Inferior parietal cortex (tissue), 1 donor: ENCODE data around the gene SPDYE17.
"Not testable (repeated sequence)": the region's sequence is repeated elsewhere in the genome, so short reads cannot be mapped to it uniquely, and the experiment has no call there.

Source experiments
- DNase-seq: peaks from one replicate; pipeline ENCODE4 v3.0.0-alpha.2; 2016; ENCODE audit errors: extremely low spot score

SPDYE17 gene

GRCh38 chr7:76998764-76999450, 33.3 kb downstream of the SPDYE17 start:
- DNase-seq = not testable (repeated sequence)

GRCh38 chr7:76998285-76998589, 33.9 kb downstream of the SPDYE17 start:
- no peak for DNase-seq

GRCh38 chr7:76997381-76998284, 34.5 kb downstream of the SPDYE17 start:
- no peak for DNase-seq

GRCh38 chr7:76996932-76997331, 35.2 kb downstream of the SPDYE17 start:
- not testable (repeated sequence) for DNase-seq

- not testable (repeated sequence) for DNase-seq
Observed at GRCh38 chr7:76994286-76994685, 37.9 kb downstream of the SPDYE17 start.

- not testable (repeated sequence) for DNase-seq
Observed at GRCh38 chr7:76993831-76994230, 38.3 kb downstream of the SPDYE17 start.

- DNase-seq = not testable (repeated sequence)
Observed at GRCh38 chr7:76992871-76993270, 39.3 kb downstream of the SPDYE17 start.

- DNase-seq = not testable (repeated sequence)
Observed at GRCh38 chr7:76992204-76992603, 40.0 kb downstream of the SPDYE17 start.

- not testable (repeated sequence) for DNase-seq
Observed at GRCh38 chr7:76990202-76990601, 42.0 kb downstream of the SPDYE17 start.

GRCh38 chr7:76985924-76986717, 46.0 kb downstream of the SPDYE17 start:
- not testable (repeated sequence) for DNase-seq

- not testable (repeated sequence) for DNase-seq
Observed at GRCh38 chr7:76984784-76985136, 47.4 kb downstream of the SPDYE17 start.

- DNase-seq = not testable (repeated sequence)
Observed at GRCh38 chr7:76983937-76984783, 48.0 kb downstream of the SPDYE17 start.

- DNase-seq = not testable (repeated sequence)
Observed at GRCh38 chr7:76983333-76983732, 48.8 kb downstream of the SPDYE17 start.

- not testable (repeated sequence) for DNase-seq
Observed at GRCh38 chr7:76982501-76982900, 49.7 kb downstream of the SPDYE17 start.

- DNase-seq = not testable (repeated sequence)
Observed at GRCh38 chr7:76981187-76981970, 50.8 kb downstream of the SPDYE17 start.

- DNase-seq = not testable (repeated sequence)
Observed at GRCh38 chr7:76980576-76980975, 51.6 kb downstream of the SPDYE17 start.

- DNase-seq = not testable (repeated sequence)
Observed at GRCh38 chr7:76977761-76978367, 54.3 kb downstream of the SPDYE17 start.

- not testable (repeated sequence) for DNase-seq
Observed at GRCh38 chr7:76974793-76975579, 57.2 kb downstream of the SPDYE17 start.

GRCh38 chr7:76974336-76974735, 57.8 kb downstream of the SPDYE17 start:
- DNase-seq = not testable (repeated sequence)
